Karpas-422 (cell line): ENCODE data around the gene FBXL12. TPM values are rescaled to one million over a fixed set of nuclear protein-coding genes. Genes with fewer than 3 reads are reported as not detected.

Experiments
- DNase-seq: peaks from one replicate; pipeline ENCODE4 v3.0.0-alpha.2; 2015
- H2AFZ ChIP-seq: fragments of 200-600 bp; sonication (generic); 2 replicates; pipeline ENCODE4 v1.6.1; 2014; ENCODE audit warnings: antibody characterized with exemption, low read length, mixed read lengths
- H3K27ac ChIP-seq: fragments of 200-600 bp; sonication (generic); 2 replicates; pipeline ENCODE4 v1.5.1; 2014; ENCODE audit warnings: mild to moderate bottlenecking, low read length, moderate library complexity
- H3K27me3 ChIP-seq: fragments of 200-600 bp; sonication (generic); 2 replicates; pipeline ENCODE4 v1.6.1; 2014; ENCODE audit warnings: low read length, mixed read lengths
- H3K36me3 ChIP-seq: fragments of 200-600 bp; sonication (generic); 2 replicates; pipeline ENCODE4 v1.6.1; 2014; ENCODE audit warnings: low read length, mixed read lengths; ENCODE audit not compliant: insufficient read depth
- H3K4me1 ChIP-seq: fragments of 200-600 bp; sonication (generic); 2 replicates; pipeline ENCODE4 v1.6.1; 2014; ENCODE audit warnings: mild to moderate bottlenecking, low read length, mixed read lengths
- H3K4me2 ChIP-seq: fragments of 200-600 bp; sonication (generic); 2 replicates; pipeline ENCODE4 v1.6.1; 2014; ENCODE audit warnings: low read length, low read depth, mild to moderate bottlenecking; ENCODE audit not compliant: poor library complexity, severe bottlenecking
- H3K4me3 ChIP-seq: fragments of 200-600 bp; sonication (generic); 2 replicates; pipeline ENCODE4 v1.5.1; 2014; ENCODE audit warnings: mild to moderate bottlenecking, antibody characterized with exemption, low read length, mixed read lengths
- H3K79me2 ChIP-seq: fragments of 200-600 bp; sonication (generic); 2 replicates; pipeline ENCODE4 v1.6.1; 2014; ENCODE audit warnings: mild to moderate bottlenecking, low read length, mixed read lengths
- H3K9ac ChIP-seq: fragments of 200-600 bp; sonication (generic); 2 replicates; pipeline ENCODE4 v1.6.0; 2014; ENCODE audit warnings: low read length
- H3K9me2 ChIP-seq: fragments of 200-600 bp; sonication (generic), shearing (Covaris generic); replicated peaks from 2 replicates; pipeline ENCODE4 v1.6.0; 2014; ENCODE audit warnings: mild to moderate bottlenecking, low read length, moderate library complexity; ENCODE audit not compliant: insufficient read depth
- H3K9me3 ChIP-seq: fragments of 300-700, 200-600 bp; sonication (generic); 2 replicates; pipeline ENCODE4 v1.6.1; 2014; ENCODE audit warnings: low read length, mixed read lengths
- H4K20me1 ChIP-seq: fragments of 200-600 bp; sonication (generic); 2 replicates; pipeline ENCODE4 v1.6.1; 2014; ENCODE audit warnings: mild to moderate bottlenecking, antibody characterized with exemption, low read length, low read depth; ENCODE audit not compliant: insufficient read depth
- total RNA-seq: library from RNA; depleted of rRNA; stranded (reverse); fragments of >200 nt; shearing (Covaris generic); gene quantifications from 2 replicates; pipeline ENCODE4 v1.2.3, GENCODE V29; 2014; ENCODE audit warnings: low replicate concordance; rRNA removed

FBXL12 gene
- 31.5 and 40.7 TPM in 2 replicates for total RNA-seq

- Histone ChIP-seq H2AFZ (peak within 1 kb of the TSS; percentile 99), H3K9ac (peak within 1 kb of the TSS; percentile 98), H4K20me1 (peaks cover 4% of the 10 kb centered on the region; the same call in 1 of the 2 replicates), H3K27ac (peak within 1 kb of the TSS; percentile 89), H3K36me3 (peaks cover 12% of the 10 kb centered on the region; the same call in 1 of the 2 replicates), H3K4me2 (peak within 1 kb of the TSS; percentile 88), H3K4me3 (peak within 1 kb of the TSS; percentile 98), H3K79me2 (peaks cover 46% of the 10 kb centered on the region), H3K9me3 (no peaks in the 10 kb centered on the region; the same call in 1 of the 2 replicates), H3K4me1 (peaks cover 17% of the 10 kb centered on the region), H3K27me3 (no peaks in the 10 kb centered on the region), H3K9me2 (no peaks in the 10 kb centered on the region)
- peak; percentile 100 for DNase-seq
These were observed at the start of gene FBXL12 for GRCh38 chr19:9818734-9819595. FBXL12 (minus strand) TSS chr19:9819079; CDS start chr19:9818813, 266 bp downstream.

- Histone ChIP-seq H3K4me2 (no peak overlapping the region), H3K36me3 (no peaks in the 10 kb centered on the region), H3K79me2 (no peaks in the 10 kb centered on the region), H3K9ac (no peak overlapping the region), H3K9me2 (no peaks in the 10 kb centered on the region), H3K4me3 (no peak overlapping the region), H2AFZ (no peak overlapping the region), H3K9me3 (no peaks in the 10 kb centered on the region), H4K20me1 (no peaks in the 10 kb centered on the region), H3K27me3 (no peaks in the 10 kb centered on the region), H3K4me1 (no peaks in the 10 kb centered on the region), H3K27ac (no peak overlapping the region)
- no peak for DNase-seq
These were observed 47.0 kb upstream of the FBXL12 start for GRCh38 chr19:9865732-9866501.

GRCh38 chr19:9863759-9864158 is 44.9 kb upstream of the FBXL12 start:
- no peak overlapping the region for H3K4me3 ChIP-seq
- H2AFZ ChIP-seq: no peak overlapping the region
- H3K4me1 ChIP-seq: no peaks in the 10 kb centered on the region
- no peaks in the 10 kb centered on the region for H3K9me3 ChIP-seq
- H3K4me2 ChIP-seq: no peak overlapping the region
- no peak for DNase-seq
- H4K20me1 ChIP-seq: no peaks in the 10 kb centered on the region
- H3K27me3 ChIP-seq: no peaks in the 10 kb centered on the region
- H3K36me3 ChIP-seq: no peaks in the 10 kb centered on the region
- no peak overlapping the region for H3K9ac ChIP-seq
- no peaks in the 10 kb centered on the region for H3K79me2 ChIP-seq
- H3K27ac ChIP-seq: no peak overlapping the region
- H3K9me2 ChIP-seq: no peaks in the 10 kb centered on the region

GRCh38 chr19:9862938-9863337 is 44.1 kb upstream of the FBXL12 start:
- Histone ChIP-seq H3K36me3 (no peaks in the 10 kb centered on the region), H3K9me2 (no peaks in the 10 kb centered on the region), H3K4me1 (no peaks in the 10 kb centered on the region), H3K9me3 (no peaks in the 10 kb centered on the region), H3K4me3 (no peak overlapping the region), H3K27ac (no peak overlapping the region), H3K4me2 (no peak overlapping the region), H3K79me2 (no peaks in the 10 kb centered on the region), H3K9ac (no peak overlapping the region), H3K27me3 (no peaks in the 10 kb centered on the region), H4K20me1 (no peaks in the 10 kb centered on the region), H2AFZ (no peak overlapping the region)
- no peak for DNase-seq

GRCh38 chr19:9861503-9861902 is 42.6 kb upstream of the FBXL12 start:
- H3K4me1 ChIP-seq: no peaks in the 10 kb centered on the region
- no peaks in the 10 kb centered on the region for H3K27me3 ChIP-seq
- no peak overlapping the region for H3K27ac ChIP-seq

GRCh38 chr19:9860407-9860806 is 41.5 kb upstream of the FBXL12 start:
- Histone ChIP-seq H3K9me2 (no peaks in the 10 kb centered on the region), H3K36me3 (no peaks in the 10 kb centered on the region), H3K4me3 (no peak overlapping the region), H3K9ac (no peak overlapping the region), H4K20me1 (no peaks in the 10 kb centered on the region), H3K79me2 (no peaks in the 10 kb centered on the region), H3K9me3 (no peaks in the 10 kb centered on the region), H3K4me1 (no peaks in the 10 kb centered on the region), H3K27ac (no peak overlapping the region), H3K4me2 (no peak overlapping the region), H2AFZ (no peak overlapping the region), H3K27me3 (no peaks in the 10 kb centered on the region)
- DNase-seq: no peak

More at GRCh38 chr19:9861503-9861902, 42.6 kb upstream of the FBXL12 start:
- H3K79me2 ChIP-seq: no peaks in the 10 kb centered on the region
- DNase-seq: no peak
- no peak overlapping the region for H2AFZ ChIP-seq
- no peaks in the 10 kb centered on the region for H3K9me3 ChIP-seq
- no peaks in the 10 kb centered on the region for H4K20me1 ChIP-seq
- H3K9me2 ChIP-seq: no peaks in the 10 kb centered on the region
- H3K36me3 ChIP-seq: no peaks in the 10 kb centered on the region
- no peak overlapping the region for H3K9ac ChIP-seq
- no peak overlapping the region for H3K4me2 ChIP-seq
- no peak overlapping the region for H3K4me3 ChIP-seq

- Histone ChIP-seq H2AFZ (no peak overlapping the region), H3K36me3 (no peaks in the 10 kb centered on the region), H3K9me3 (no peaks in the 10 kb centered on the region), H3K4me3 (no peak overlapping the region), H3K9ac (no peak overlapping the region), H3K27me3 (no peaks in the 10 kb centered on the region), H3K4me2 (no peak overlapping the region), H3K9me2 (no peaks in the 10 kb centered on the region), H3K27ac (no peak overlapping the region), H3K4me1 (no peaks in the 10 kb centered on the region), H3K79me2 (no peaks in the 10 kb centered on the region), H4K20me1 (no peaks in the 10 kb centered on the region)
- DNase-seq: no peak
These were observed 39.9 kb upstream of the FBXL12 start for GRCh38 chr19:9858766-9859165.
